Activated naive CD8-positive, alpha-beta T cell (primary cell): ENCODE measurements around the gene FGD4.

ENCODE experiments used
- H3K27ac Mint-ChIP-seq: one replicate; pipeline ENCODE4 v1.8.0; 2021; ENCODE audit warnings: mixed read lengths
- H3K27me3 Mint-ChIP-seq: one replicate; pipeline ENCODE4 v1.8.0; 2021; ENCODE audit warnings: mixed read lengths
- H3K36me3 Mint-ChIP-seq: one replicate; pipeline ENCODE4 v1.8.0; 2021; ENCODE audit warnings: mixed read lengths
- H3K4me1 Mint-ChIP-seq: one replicate; pipeline ENCODE4 v1.8.0; 2021; ENCODE audit warnings: low read depth, mixed read lengths
- H3K4me3 Mint-ChIP-seq: one replicate; pipeline ENCODE4 v1.8.0; 2021; ENCODE audit warnings: mild to moderate bottlenecking, mixed read lengths
- H3K9me3 Mint-ChIP-seq: one replicate; pipeline ENCODE4 v1.8.0; 2021; ENCODE audit warnings: low read depth, mixed read lengths

FGD4 gene

GRCh38 chr12:32612658-32613614 is 213.6 kb downstream of the FGD4 start:
- H3K4me1 Mint-ChIP-seq = no peaks in the 10 kb centered on the region
- H3K9me3 Mint-ChIP-seq = no peaks in the 10 kb centered on the region
- no peak overlapping the region for H3K4me3 Mint-ChIP-seq
- no peaks in the 10 kb centered on the region for H3K36me3 Mint-ChIP-seq
- no peak overlapping the region for H3K27ac Mint-ChIP-seq
- H3K27me3 Mint-ChIP-seq = no peaks in the 10 kb centered on the region

GRCh38 chr12:32615441-32615840 is 216.1 kb downstream of the FGD4 start:
- Mint-ChIP-seq H3K9me3 (no peaks in the 10 kb centered on the region), H3K27ac (no peak overlapping the region), H3K4me3 (no peak overlapping the region), H3K36me3 (no peaks in the 10 kb centered on the region), H3K4me1 (no peaks in the 10 kb centered on the region), H3K27me3 (no peaks in the 10 kb centered on the region)

DNA sequence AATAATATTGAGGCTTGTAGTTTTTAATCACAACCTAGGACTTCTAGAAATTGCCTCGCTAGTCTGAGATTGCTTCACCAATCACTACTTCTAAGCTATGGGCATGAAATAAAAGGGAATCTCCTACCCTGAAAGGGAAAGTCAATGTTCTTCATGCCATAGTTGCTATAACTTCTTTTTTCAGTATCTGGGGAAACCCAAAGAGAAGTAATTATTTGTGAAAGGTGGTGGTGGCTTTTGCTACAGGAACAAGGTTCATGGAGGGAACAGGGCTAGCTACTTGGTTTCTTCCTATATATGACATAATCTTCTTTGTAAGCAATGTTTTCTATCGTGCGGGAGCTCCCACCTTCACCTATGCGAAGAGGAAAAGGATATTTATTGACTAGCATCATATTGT is 218.2 kb downstream of the FGD4 start:
- no peaks in the 10 kb centered on the region for H3K9me3 Mint-ChIP-seq
- no peak overlapping the region for H3K4me3 Mint-ChIP-seq
- no peaks in the 10 kb centered on the region for H3K36me3 Mint-ChIP-seq

DNA sequence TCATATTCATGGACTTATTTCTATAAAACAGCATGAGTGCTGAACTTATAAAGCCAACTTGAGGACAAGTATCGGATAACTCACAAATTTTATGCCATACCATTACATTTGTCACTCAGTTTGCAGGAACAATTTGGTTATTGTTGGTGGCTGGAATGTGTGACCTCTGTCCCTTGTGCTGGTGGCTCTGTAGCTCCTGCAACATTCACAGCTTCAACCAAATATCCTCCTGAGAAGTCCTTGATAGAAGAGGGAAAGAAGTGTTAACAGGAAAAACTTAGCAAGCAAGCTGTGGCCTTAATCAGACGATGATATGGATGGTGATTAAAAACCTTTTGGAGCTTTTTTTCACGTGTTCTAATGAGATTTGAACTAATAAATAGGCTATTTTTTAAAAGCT is 218.8 kb downstream of the FGD4 start:
- H3K9me3 Mint-ChIP-seq = no peaks in the 10 kb centered on the region
- H3K27ac Mint-ChIP-seq = no peak overlapping the region
- H3K36me3 Mint-ChIP-seq = no peaks in the 10 kb centered on the region
- no peak overlapping the region for H3K4me3 Mint-ChIP-seq
- no peaks in the 10 kb centered on the region for H3K27me3 Mint-ChIP-seq
- no peaks in the 10 kb centered on the region for H3K4me1 Mint-ChIP-seq

More for the DNA sequence above, 218.2 kb downstream of the FGD4 start:
- Mint-ChIP-seq H3K4me1 (no peaks in the 10 kb centered on the region), H3K27me3 (no peaks in the 10 kb centered on the region), H3K27ac (no peak overlapping the region)

GRCh38 chr12:32627976-32628375 is 228.6 kb downstream of the FGD4 start:
- no peaks in the 10 kb centered on the region for H3K27me3 Mint-ChIP-seq
- no peaks in the 10 kb centered on the region for H3K9me3 Mint-ChIP-seq
- no peak overlapping the region for H3K27ac Mint-ChIP-seq
- no peaks in the 10 kb centered on the region for H3K36me3 Mint-ChIP-seq
- no peak overlapping the region for H3K4me3 Mint-ChIP-seq
- no peaks in the 10 kb centered on the region for H3K4me1 Mint-ChIP-seq

- Mint-ChIP-seq H3K4me3 (no peak overlapping the region), H3K9me3 (no peaks in the 10 kb centered on the region), H3K27me3 (no peaks in the 10 kb centered on the region), H3K27ac (no peak overlapping the region), H3K4me1 (no peaks in the 10 kb centered on the region), H3K36me3 (no peaks in the 10 kb centered on the region)
Measured at GRCh38 chr12:32641287-32641901, 242.0 kb downstream of the FGD4 start.

DNA sequence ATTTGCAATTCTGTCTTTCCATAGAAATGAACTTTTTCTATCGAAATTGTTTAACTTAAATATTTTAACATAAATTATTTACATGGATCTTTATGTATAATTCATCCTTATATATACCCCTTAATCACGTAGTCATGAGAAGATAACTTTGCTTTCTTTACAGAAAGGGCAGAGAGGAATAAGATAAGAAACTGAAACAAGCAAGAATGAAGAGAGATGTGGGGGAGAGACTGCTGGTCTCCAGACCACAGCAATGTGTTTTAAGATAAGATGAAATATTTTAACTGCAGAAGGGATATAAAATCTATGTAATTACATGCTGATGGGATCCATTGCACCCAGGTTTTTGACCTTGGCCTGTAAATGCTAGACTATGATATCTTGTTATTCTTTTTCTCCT is 245.1 kb downstream of the FGD4 start:
- no peaks in the 10 kb centered on the region for H3K27me3 Mint-ChIP-seq
- H3K36me3 Mint-ChIP-seq = no peaks in the 10 kb centered on the region
- H3K27ac Mint-ChIP-seq = no peak overlapping the region
- H3K9me3 Mint-ChIP-seq = no peaks in the 10 kb centered on the region
- no peak overlapping the region for H3K4me3 Mint-ChIP-seq
- no peaks in the 10 kb centered on the region for H3K4me1 Mint-ChIP-seq

- Mint-ChIP-seq H3K4me3 (no peak overlapping the region), H3K9me3 (no peaks in the 10 kb centered on the region), H3K36me3 (no peaks in the 10 kb centered on the region), H3K4me1 (no peaks in the 10 kb centered on the region), H3K27ac (no peak overlapping the region), H3K27me3 (no peaks in the 10 kb centered on the region)
Measured at GRCh38 chr12:32647275-32647674, 247.9 kb downstream of the FGD4 start.

- H3K36me3 Mint-ChIP-seq = no peaks in the 10 kb centered on the region
- no peak overlapping the region for H3K27ac Mint-ChIP-seq
- H3K27me3 Mint-ChIP-seq = no peaks in the 10 kb centered on the region
- H3K4me1 Mint-ChIP-seq = no peaks in the 10 kb centered on the region
- H3K4me3 Mint-ChIP-seq = no peak overlapping the region
- H3K9me3 Mint-ChIP-seq = no peaks in the 10 kb centered on the region
Measured at GRCh38 chr12:32650508-32650907, 251.2 kb downstream of the FGD4 start.

- H3K9me3 Mint-ChIP-seq = no peaks in the 10 kb centered on the region
- no peaks in the 10 kb centered on the region for H3K36me3 Mint-ChIP-seq
- no peaks in the 10 kb centered on the region for H3K27me3 Mint-ChIP-seq
- no peak overlapping the region for H3K4me3 Mint-ChIP-seq
- no peaks in the 10 kb centered on the region for H3K4me1 Mint-ChIP-seq
- no peak overlapping the region for H3K27ac Mint-ChIP-seq
Measured at GRCh38 chr12:32651151-32651955, 252.0 kb downstream of the FGD4 start.

GRCh38 chr12:32651956-32652210 is 252.5 kb downstream of the FGD4 start:
- Mint-ChIP-seq H3K4me3 (no peak overlapping the region), H3K36me3 (no peaks in the 10 kb centered on the region)

GRCh38 chr12:32659908-32660440 is 260.6 kb downstream of the FGD4 start:
- Mint-ChIP-seq H3K9me3 (no peaks in the 10 kb centered on the region), H3K4me1 (no peaks in the 10 kb centered on the region), H3K27ac (no peak overlapping the region), H3K36me3 (no peaks in the 10 kb centered on the region), H3K27me3 (no peaks in the 10 kb centered on the region), H3K4me3 (no peak overlapping the region)

More at GRCh38 chr12:32651956-32652210, 252.5 kb downstream of the FGD4 start:
- H3K4me1 Mint-ChIP-seq = no peaks in the 10 kb centered on the region
- no peaks in the 10 kb centered on the region for H3K9me3 Mint-ChIP-seq
- H3K27me3 Mint-ChIP-seq = no peaks in the 10 kb centered on the region
- H3K27ac Mint-ChIP-seq = no peak overlapping the region

- Mint-ChIP-seq H3K9me3 (no peaks in the 10 kb centered on the region), H3K27me3 (no peaks in the 10 kb centered on the region), H3K4me3 (no peak overlapping the region), H3K36me3 (no peaks in the 10 kb centered on the region), H3K4me1 (no peaks in the 10 kb centered on the region), H3K27ac (no peak overlapping the region)
Measured at GRCh38 chr12:32661706-32662105, 262.3 kb downstream of the FGD4 start.

- H3K27ac Mint-ChIP-seq = no peak overlapping the region
- no peaks in the 10 kb centered on the region for H3K27me3 Mint-ChIP-seq
- no peaks in the 10 kb centered on the region for H3K9me3 Mint-ChIP-seq
- no peaks in the 10 kb centered on the region for H3K4me1 Mint-ChIP-seq
- no peak overlapping the region for H3K4me3 Mint-ChIP-seq
- no peaks in the 10 kb centered on the region for H3K36me3 Mint-ChIP-seq
Measured at GRCh38 chr12:32662665-32663064, 263.3 kb downstream of the FGD4 start.

- no peaks in the 10 kb centered on the region for H3K27me3 Mint-ChIP-seq
- no peak overlapping the region for H3K27ac Mint-ChIP-seq
- H3K36me3 Mint-ChIP-seq = peaks cover 4% of the 10 kb centered on the region
- H3K9me3 Mint-ChIP-seq = no peaks in the 10 kb centered on the region
- no peak overlapping the region for H3K4me3 Mint-ChIP-seq
- H3K4me1 Mint-ChIP-seq = no peaks in the 10 kb centered on the region
Measured at GRCh38 chr12:32666018-32666417, 266.7 kb downstream of the FGD4 start.
